ENCODE results near the gene SLCO3A1. TPM values are rescaled to one million over a fixed set of nuclear protein-coding genes. Genes with fewer than 3 reads are reported as not detected.
A peak's percentile ranks its signal among the peaks of the same experiment; 100 is the strongest.

SLCO3A1 gene
- total RNA-seq, 2 donors from 2014 or later: 21.4 to 27.3 TPM

DNA sequence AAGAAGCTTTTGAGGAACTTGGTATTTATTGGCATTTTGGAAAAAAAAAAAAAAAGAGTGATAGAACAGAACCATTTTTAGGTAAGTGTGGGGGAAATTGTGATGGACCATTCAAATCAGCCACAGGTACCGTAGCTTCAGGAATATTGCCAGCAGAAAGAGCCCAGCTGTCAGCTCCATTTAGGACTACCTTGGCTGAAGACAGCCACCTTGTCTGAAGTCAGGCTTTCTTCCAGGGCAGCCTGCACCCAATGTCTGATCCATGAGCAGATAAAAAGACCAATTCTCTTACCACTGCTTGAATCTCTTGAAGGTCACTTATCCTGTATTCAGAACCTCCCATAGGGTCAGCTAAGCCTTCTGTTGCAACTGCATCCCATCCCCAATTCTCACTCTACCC, 37.6 kb downstream of the SLCO3A1 start:
- Histone ChIP-seq H3K36me3 (no peaks in the 10 kb centered on the region), H3K9me3 (no peaks in the 10 kb centered on the region), H3K27me3 (no peaks in the 10 kb centered on the region), H3K27ac (peak overlapping the region; percentile 63 to 85), H3K4me1 (peaks cover 0 to 77% of the 10 kb centered on the region in 2 donors), H3K4me3 (no peak overlapping the region)
- TF ChIP-seq, protein P1, sequence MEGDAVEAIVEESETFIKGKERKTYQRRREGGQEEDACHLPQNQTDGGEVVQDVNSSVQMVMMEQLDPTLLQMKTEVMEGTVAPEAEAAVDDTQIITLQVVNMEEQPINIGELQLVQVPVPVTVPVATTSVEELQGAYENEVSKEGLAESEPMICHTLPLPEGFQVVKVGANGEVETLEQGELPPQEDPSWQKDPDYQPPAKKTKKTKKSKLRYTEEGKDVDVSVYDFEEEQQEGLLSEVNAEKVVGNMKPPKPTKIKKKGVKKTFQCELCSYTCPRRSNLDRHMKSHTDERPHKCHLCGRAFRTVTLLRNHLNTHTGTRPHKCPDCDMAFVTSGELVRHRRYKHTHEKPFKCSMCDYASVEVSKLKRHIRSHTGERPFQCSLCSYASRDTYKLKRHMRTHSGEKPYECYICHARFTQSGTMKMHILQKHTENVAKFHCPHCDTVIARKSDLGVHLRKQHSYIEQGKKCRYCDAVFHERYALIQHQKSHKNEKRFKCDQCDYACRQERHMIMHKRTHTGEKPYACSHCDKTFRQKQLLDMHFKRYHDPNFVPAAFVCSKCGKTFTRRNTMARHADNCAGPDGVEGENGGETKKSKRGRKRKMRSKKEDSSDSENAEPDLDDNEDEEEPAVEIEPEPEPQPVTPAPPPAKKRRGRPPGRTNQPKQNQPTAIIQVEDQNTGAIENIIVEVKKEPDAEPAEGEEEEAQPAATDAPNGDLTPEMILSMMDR (IDR thresholded peaks at IDR 0.05): no peak
- DNase-seq (ENCODE audit: low spot score): no peak

DNA sequence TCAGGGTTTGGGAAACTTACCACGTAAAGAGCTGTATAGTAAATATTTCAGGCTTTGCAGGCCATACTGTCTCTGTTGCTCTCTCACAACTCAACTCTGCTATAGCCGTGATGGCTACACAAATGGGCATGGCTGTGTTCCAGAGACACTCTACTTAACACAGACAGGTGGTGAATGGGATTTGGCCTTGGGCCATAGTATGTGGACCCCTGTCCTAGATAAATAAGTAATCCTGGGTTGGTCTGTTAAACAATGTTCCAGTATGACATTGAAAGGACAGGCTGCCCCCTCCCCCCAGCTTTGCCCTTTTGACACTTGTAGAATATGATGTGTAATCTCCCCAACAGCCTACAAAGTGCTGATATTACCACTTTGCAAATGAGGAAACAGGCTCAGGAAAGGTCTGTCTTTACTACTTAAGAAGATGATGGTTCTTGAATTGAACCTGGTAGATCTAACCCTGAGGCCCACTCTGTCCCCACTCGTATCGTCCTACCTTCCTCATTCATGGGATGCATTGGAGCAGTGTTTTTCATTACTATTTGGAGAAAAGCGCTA, 38.4 kb downstream of the SLCO3A1 start:
- no peak for DNase-seq (ENCODE audit: low spot score)
- H3K36me3 ChIP-seq: no peaks in the 10 kb centered on the region
- peaks cover 0 to 71% of the 10 kb centered on the region in 2 donors for H3K4me1 ChIP-seq
- TF ChIP-seq, protein P1 (IDR thresholded peaks at IDR 0.05): no peak
- H3K27ac ChIP-seq: peak overlapping the region; percentile 63 to 85
- H3K9me3 ChIP-seq: no peaks in the 10 kb centered on the region
- no peak overlapping the region for H3K4me3 ChIP-seq
- no peaks in the 10 kb centered on the region for H3K27me3 ChIP-seq

DNA sequence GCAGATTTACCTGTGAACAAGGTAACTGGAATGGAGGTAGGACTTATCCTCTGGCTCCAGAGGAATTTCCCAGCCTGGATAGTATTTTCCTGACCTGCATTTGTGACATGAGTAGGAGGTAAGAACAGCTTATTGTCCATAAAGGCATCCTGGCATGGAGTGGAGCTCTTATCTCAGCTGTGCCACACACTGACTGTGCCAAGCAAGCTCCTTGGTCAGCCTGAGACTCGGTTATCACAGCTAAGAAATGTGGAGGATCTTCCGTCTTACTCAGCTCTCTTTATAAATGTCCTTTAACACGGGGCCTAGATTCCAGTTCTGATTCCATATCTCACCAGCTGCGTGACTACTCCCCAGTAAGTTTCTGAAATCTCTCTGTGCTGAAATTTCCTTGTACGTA, 38.9 kb downstream of the SLCO3A1 start:
- Histone ChIP-seq H3K4me3 (no peak overlapping the region), H3K36me3 (no peaks in the 10 kb centered on the region), H3K27me3 (no peaks in the 10 kb centered on the region), H3K4me1 (peaks cover 0 to 71% of the 10 kb centered on the region in 2 donors), H3K27ac (peak overlapping the region; percentile 63 to 85), H3K9me3 (no peaks in the 10 kb centered on the region)
- DNase-seq (ENCODE audit: low spot score): no peak
- TF ChIP-seq, protein P1 (IDR thresholded peaks at IDR 0.05): no peak

DNA sequence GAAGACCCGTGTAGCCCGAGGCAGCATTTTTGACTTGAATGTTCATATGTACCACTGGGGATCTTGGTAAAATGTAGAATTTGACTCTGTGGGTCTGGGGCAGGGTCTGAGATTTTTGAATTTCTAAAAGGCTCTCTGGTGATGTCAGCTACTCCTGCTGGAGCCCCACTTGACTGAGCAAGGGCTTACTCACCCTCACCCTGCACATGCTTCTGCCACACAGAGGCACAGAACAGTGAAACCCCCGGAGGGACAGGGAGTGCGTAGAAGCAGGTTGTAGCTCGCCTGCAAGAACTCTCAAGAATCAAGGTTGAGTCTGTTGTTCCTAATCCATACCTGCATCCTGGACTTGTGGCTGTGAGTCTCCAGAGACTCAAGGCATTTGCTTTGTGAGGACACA, 41.1 kb downstream of the SLCO3A1 start:
- no peak for DNase-seq (ENCODE audit: low spot score)
- no peaks in the 10 kb centered on the region for H3K9me3 ChIP-seq
- peaks cover 0 to 70% of the 10 kb centered on the region in 2 donors for H3K4me1 ChIP-seq
- H3K27ac ChIP-seq: peak overlapping the region; percentile 3 to 24
- no peaks in the 10 kb centered on the region for H3K27me3 ChIP-seq
- H3K36me3 ChIP-seq: no peaks in the 10 kb centered on the region
- TF ChIP-seq, protein P1 (IDR thresholded peaks at IDR 0.05): no peak
- H3K4me3 ChIP-seq: no peak overlapping the region

DNA sequence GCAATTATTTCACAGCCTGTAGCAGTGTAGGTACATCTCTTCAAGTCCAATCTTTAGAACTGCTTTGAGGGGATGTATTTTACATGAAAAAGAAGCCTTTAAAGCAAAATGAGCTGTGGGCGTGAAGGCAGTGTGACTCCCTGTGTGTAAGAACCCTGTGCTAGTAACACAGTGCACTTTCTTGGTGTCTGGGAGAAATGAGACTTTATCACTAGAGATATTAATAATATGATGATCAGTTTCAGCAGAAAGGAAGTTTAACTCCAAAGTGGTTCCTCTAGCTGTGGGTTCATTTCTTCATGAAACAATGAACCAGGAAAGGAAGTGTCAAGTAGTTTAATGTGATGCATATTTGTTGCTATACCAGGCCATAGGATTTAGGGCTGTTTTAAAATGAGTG, 41.5 kb downstream of the SLCO3A1 start:
- DNase-seq (ENCODE audit: low spot score): no peak
- H3K27ac ChIP-seq: peak overlapping the region; percentile 3 to 24
- H3K9me3 ChIP-seq: no peaks in the 10 kb centered on the region
- H3K36me3 ChIP-seq: no peaks in the 10 kb centered on the region
- no peak overlapping the region for H3K4me3 ChIP-seq
- TF ChIP-seq, protein P1 (IDR thresholded peaks at IDR 0.05): no peak
- peaks cover 0 to 68% of the 10 kb centered on the region in 2 donors for H3K4me1 ChIP-seq
- no peaks in the 10 kb centered on the region for H3K27me3 ChIP-seq
